Smooth muscle cell (in vitro differentiated cells): ENCODE results near the gene OLFM4. TPM values are rescaled to one million over a fixed set of nuclear protein-coding genes. Genes with fewer than 3 reads are reported as not detected.

ENCODE experiments used
- DNase-seq: peaks from one replicate; lab custom pipeline; 2025; ENCODE audit not compliant: unreplicated experiment; lab: John Stamatoyannopoulos, UW
- H2AFZ ChIP-seq: fragments of 200-600 bp; sonication (generic); 2 replicates; pipeline ENCODE4 v1.6.0; 2016; ENCODE audit warnings: antibody characterized with exemption, low read depth, mild to moderate bottlenecking
- H3F3A ChIP-seq: fragments of 200-600 bp; sonication (generic); 2 replicates; pipeline ENCODE4 v1.6.0; 2017; ENCODE audit warnings: antibody characterized with exemption, low read depth
- H3K27ac ChIP-seq: fragments of 200-600 bp; sonication (generic); 2 replicates; pipeline ENCODE4 v1.5.1; 2016; ENCODE audit warnings: low read depth, mild to moderate bottlenecking
- H3K27me3 ChIP-seq: fragments of 200-600 bp; sonication (generic); 2 replicates; pipeline ENCODE4 v1.6.1; 2016; ENCODE audit warnings: low read depth, mild to moderate bottlenecking
- H3K36me3 ChIP-seq: fragments of 200-600 bp; sonication (generic); 2 replicates; pipeline ENCODE4 v1.5.1; 2016; ENCODE audit warnings: low read depth
- H3K4me1 ChIP-seq: fragments of 200-600 bp; sonication (generic); 2 replicates; pipeline ENCODE4 v1.5.1; 2016; ENCODE audit warnings: low read depth
- H3K4me2 ChIP-seq: fragments of 200-600 bp; sonication (generic); 2 replicates; pipeline ENCODE4 v1.6.0; 2016; ENCODE audit warnings: mild to moderate bottlenecking
- H3K4me3 ChIP-seq: fragments of 200-600 bp; sonication (generic); 2 replicates; pipeline ENCODE4 v1.5.1; 2016; ENCODE audit warnings: mild to moderate bottlenecking
- H3K79me2 ChIP-seq: fragments of 200-600 bp; sonication (generic); 2 replicates; pipeline ENCODE4 v1.6.0; 2016; ENCODE audit warnings: low read depth, mild to moderate bottlenecking
- H3K9ac ChIP-seq: fragments of 200-600 bp; sonication (generic); 2 replicates; pipeline ENCODE4 v1.6.0; 2016; ENCODE audit warnings: low read depth
- H3K9me3 ChIP-seq: fragments of 200-600 bp; sonication (generic); replicated peaks from 2 replicates; pipeline ENCODE4 v1.5.1; 2016; ENCODE audit warnings: low read depth
- H4K20me1 ChIP-seq: fragments of 200-600 bp; sonication (generic); 2 replicates; pipeline ENCODE4 v1.6.0; 2016; ENCODE audit warnings: low read depth
- CTCF ChIP-seq: fragments of 200-600 bp; sonication (generic); IDR thresholded peaks from 2 replicates; pipeline ENCODE4 v1.5.1; 2017; ENCODE audit warnings: borderline replicate concordance, mild to moderate bottlenecking, antibody characterized with exemption; ENCODE audit not compliant: insufficient read depth, poor library complexity, severe bottlenecking
- WGBS: methylation state at CpG from one replicate; pipeline ENCODE4 v1.1.7; 2016; ENCODE audit warnings: low lambda C conversion rate; 5-methylcytosine and 5-hydroxymethylcytosine counted together
- polyA plus RNA-seq: library from polyadenylated mRNA; unstranded; fragments of >200 nt; fragmentation: Nextera tagmentation; extraction: Ambion mirVana; gene quantifications from 2 replicates; pipeline ENCODE4 v1.2.1, GENCODE V29; 2016
- total RNA-seq: library from RNA; depleted of rRNA; stranded (reverse); fragments of >200 nt; gene quantifications from 2 replicates; pipeline ENCODE4 v1.2.3, GENCODE V29; 2014

OLFM4 gene
- total and polyA plus RNA-seq, 2 experiments from 2014 or later, result not detected

- peaks cover 5% of the 10 kb centered on the region for H3K4me1 ChIP-seq
- no peak overlapping the region for H3K27ac ChIP-seq
- H3K4me2 ChIP-seq, result no peak overlapping the region
- H3K9ac ChIP-seq, result no peak overlapping the region
- no peak overlapping the region for H2AFZ ChIP-seq
- H3F3A ChIP-seq, result no peaks in the 10 kb centered on the region
- no peak for DNase-seq
- H3K79me2 ChIP-seq, result no peaks in the 10 kb centered on the region
- H3K9me3 ChIP-seq, result no peaks in the 10 kb centered on the region
- H3K36me3 ChIP-seq, result no peaks in the 10 kb centered on the region
- 92% methylated on average over 4 of the region's 4 CpGs for WGBS
- H4K20me1 ChIP-seq, result no peaks in the 10 kb centered on the region
- no peak for TF ChIP-seq CTCF
- no peak overlapping the region for H3K4me3 ChIP-seq
- no peaks in the 10 kb centered on the region for H3K27me3 ChIP-seq
Measured at GRCh38 chr13:53048880-53049279, 20.3 kb downstream of the OLFM4 start.

DNA sequence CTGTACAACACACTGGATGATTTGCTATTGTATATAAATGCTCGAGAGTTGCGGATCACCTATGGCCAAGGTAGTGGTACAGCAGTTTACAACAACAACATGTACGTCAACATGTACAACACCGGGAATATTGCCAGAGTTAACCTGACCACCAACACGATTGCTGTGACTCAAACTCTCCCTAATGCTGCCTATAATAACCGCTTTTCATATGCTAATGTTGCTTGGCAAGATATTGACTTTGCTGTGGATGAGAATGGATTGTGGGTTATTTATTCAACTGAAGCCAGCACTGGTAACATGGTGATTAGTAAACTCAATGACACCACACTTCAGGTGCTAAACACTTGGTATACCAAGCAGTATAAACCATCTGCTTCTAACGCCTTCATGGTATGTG lies 21.5 kb downstream of the OLFM4 start:
- no peak for TF ChIP-seq CTCF
- Histone ChIP-seq H4K20me1 (no peaks in the 10 kb centered on the region), H3K4me2 (no peak overlapping the region), H3K36me3 (no peaks in the 10 kb centered on the region), H2AFZ (no peak overlapping the region), H3K4me1 (no peaks in the 10 kb centered on the region), H3K9me3 (no peaks in the 10 kb centered on the region), H3K9ac (no peak overlapping the region), H3K4me3 (no peak overlapping the region), H3K27ac (no peak overlapping the region), H3F3A (no peaks in the 10 kb centered on the region), H3K27me3 (no peaks in the 10 kb centered on the region), H3K79me2 (no peaks in the 10 kb centered on the region)
- 93% methylated on average over 7 of the region's 7 CpGs for WGBS
- DNase-seq, result no peak

DNA sequence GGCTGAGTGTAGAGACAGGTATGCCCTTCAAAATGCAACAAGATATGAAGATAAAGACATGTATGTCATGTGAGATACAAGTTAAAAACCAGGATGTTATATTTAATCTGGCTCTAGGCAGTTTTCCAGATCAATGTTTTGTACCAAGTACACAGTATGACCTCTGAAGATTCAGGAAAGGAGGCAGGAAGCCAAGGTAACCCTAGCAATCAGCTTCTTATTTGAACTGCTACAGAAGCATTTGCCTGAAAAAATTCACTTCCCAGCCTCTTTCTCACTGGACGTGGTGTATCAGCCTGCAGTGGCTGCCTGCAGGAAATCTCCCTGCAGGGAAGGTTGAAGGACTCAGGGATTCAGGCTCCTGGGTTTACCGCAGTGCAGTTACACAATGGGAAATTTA lies 24.1 kb downstream of the OLFM4 start:
- Histone ChIP-seq H3K9me3 (no peaks in the 10 kb centered on the region), H3K4me3 (no peak overlapping the region), H3K4me2 (no peak overlapping the region), H3K79me2 (no peaks in the 10 kb centered on the region), H2AFZ (no peak overlapping the region), H3K9ac (no peak overlapping the region), H3K4me1 (no peaks in the 10 kb centered on the region), H3K27ac (no peak overlapping the region), H3K36me3 (no peaks in the 10 kb centered on the region), H3F3A (no peaks in the 10 kb centered on the region), H3K27me3 (no peaks in the 10 kb centered on the region), H4K20me1 (no peaks in the 10 kb centered on the region)
- TF ChIP-seq CTCF, result no peak
- DNase-seq, result no peak
- 66% methylated on average over 2 of the region's 2 CpGs for WGBS

DNA sequence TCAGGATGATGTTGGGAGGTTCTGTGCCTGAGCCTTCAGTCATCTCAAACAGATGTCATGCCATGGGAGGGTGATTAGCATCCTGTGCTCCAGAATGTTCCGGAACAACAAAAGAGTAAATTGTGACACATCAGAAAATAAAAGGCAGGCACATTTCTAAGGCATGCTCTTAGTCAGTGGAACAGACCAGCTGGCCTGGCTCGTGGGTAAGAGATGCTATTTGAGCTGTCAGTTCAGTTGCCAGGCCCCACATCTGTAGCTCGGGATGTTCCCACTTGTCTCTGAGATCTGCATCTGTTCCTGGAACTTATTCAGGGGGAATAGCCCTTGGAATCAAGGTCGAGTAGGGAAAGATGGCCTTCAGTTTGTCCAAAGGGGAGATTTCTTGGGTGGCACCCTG lies 26.0 kb downstream of the OLFM4 start:
- H3K4me2 ChIP-seq, result no peak overlapping the region
- H3F3A ChIP-seq, result no peaks in the 10 kb centered on the region
- no peak overlapping the region for H2AFZ ChIP-seq
- no peak for TF ChIP-seq CTCF
- no peaks in the 10 kb centered on the region for H3K36me3 ChIP-seq
- H3K27ac ChIP-seq, result no peak overlapping the region
- H3K79me2 ChIP-seq, result no peaks in the 10 kb centered on the region
- no peaks in the 10 kb centered on the region for H3K9me3 ChIP-seq
- no peaks in the 10 kb centered on the region for H3K27me3 ChIP-seq
- H4K20me1 ChIP-seq, result no peaks in the 10 kb centered on the region
- H3K4me1 ChIP-seq, result no peaks in the 10 kb centered on the region
- no peak for DNase-seq
- H3K9ac ChIP-seq, result no peak overlapping the region
- WGBS, result 79% methylated on average over 4 of the region's 4 CpGs
- no peak overlapping the region for H3K4me3 ChIP-seq
